A549 (cell line): ENCODE measurements around the gene ACTN2. TPM values are rescaled to one million over a fixed set of nuclear protein-coding genes. Genes with fewer than 3 reads are reported as not detected.

Experiments used
- ATAC-seq, 2 experiments: fragments of 200-7000 bp in 1 of 2; fragments of >200 bp in 1 of 2; cut with Nextera tagmentation in 1 of 2; cut with Tn5 transposase in 1 of 2; 3 replicates each; pipeline versions ENCODE4 v1.8.0 to v1.9.1; 2018 to 2020; ENCODE audit warnings: mild to moderate bottlenecking in 1 of 2, moderate library complexity in 1 of 2
- CTCF ChIA-PET: fragments of 300-600 bp; sonication (Branson Sonifier 250); formaldehyde crosslinking; extraction: SDS; loops from one replicate; lab custom pipeline; 2021; ENCODE audit warnings: antibody characterized with exemption, inconsistent platforms; lab: Yijun Ruan, JAX
- POLR2A ChIA-PET: fragments of 350-600 bp; formaldehyde crosslinking; extraction: SDS; loops from one replicate; lab custom pipeline; 2021; ENCODE audit warnings: antibody characterized with exemption, inconsistent platforms; lab: Yijun Ruan, JAX
- DNase-seq, 2 experiments: peaks; one replicate each; pipeline versions ENCODE4 v3.0.0 to v3.0.0-alpha.2; 2011 to 2016; ENCODE audit warnings: low read depth in 1 of 2, low spot score in 1 of 2
- FAIRE-seq: peaks from 2 replicates; lab custom pipeline; 2011; peaks lifted over from hg19 to GRCh38; lab: Jason Lieb, UNC
- H3K27ac ChIP-seq, 2 experiments: fragments of >200 bp; sonication (Bioruptor Twin); formaldehyde crosslinking; 3 replicates each; pipeline ENCODE4 v1.5.1; 2016 to 2017
- H3K4me1 ChIP-seq: fragments of >200 bp; sonication (Bioruptor Twin); formaldehyde crosslinking; 3 replicates; pipeline ENCODE4 v1.6.1; 2016
- H3K4me2 ChIP-seq: fragments of >200 bp; sonication (Bioruptor Twin); formaldehyde crosslinking; 3 replicates; pipeline ENCODE4 v1.6.1; 2016
- H3K4me3 ChIP-seq: fragments of >200 bp; sonication (Bioruptor Twin); formaldehyde crosslinking; 3 replicates; pipeline ENCODE4 v1.5.1; 2016
- H3K9me3 ChIP-seq: fragments of >200 bp; sonication (Bioruptor Twin); formaldehyde crosslinking; 3 replicates; pipeline ENCODE4 v1.6.1; 2016
- CBX2 ChIP-seq: fragments of 200-600 bp; sonication (generic); IDR thresholded peaks from 2 replicates; pipeline ENCODE4 v1.6.1; 2016; ENCODE audit warnings: low read depth, mild to moderate bottlenecking, borderline replicate concordance
- CBX8 ChIP-seq: fragments of 200-600 bp; sonication (generic); IDR thresholded peaks from 2 replicates; pipeline ENCODE4 v1.6.1; 2016
- CHD2 ChIP-seq: fragments of 150-350 bp; IDR thresholded peaks from 2 replicates; pipeline ENCODE4 v1.6.1; 2014; ENCODE audit warnings: low read length; ENCODE audit not compliant: partially characterized antibody
- ESRRA ChIP-seq: fragments of 150-350 bp; IDR thresholded peaks from 2 replicates; pipeline ENCODE4 v1.6.1; 2014; ENCODE audit warnings: mild to moderate bottlenecking, low read length, borderline replicate concordance
- HOXB13 ChIP-seq: fragments of 250-450 bp; sonication (Bioruptor Pico); IDR thresholded peaks from 2 replicates; pipeline ENCODE4 v1.5.0; 2020; ENCODE audit warnings: low read depth, mild to moderate bottlenecking, moderate library complexity
- HOXB5 ChIP-seq: fragments of 250-450 bp; sonication (Bioruptor Pico); IDR thresholded peaks from 2 replicates; pipeline ENCODE4 v1.5.0; 2020; ENCODE audit warnings: mild to moderate bottlenecking, moderate library complexity
- JUNB ChIP-seq: fragments of >200 bp; sonication (Bioruptor Twin); formaldehyde crosslinking; IDR thresholded peaks from 2 replicates; pipeline ENCODE4 v1.6.1; 2016
- MAFK ChIP-seq: fragments of 450-650 bp; IDR thresholded peaks from 2 replicates; pipeline ENCODE4 v1.6.1; 2014; ENCODE audit not compliant: partially characterized antibody
- NR3C1 ChIP-seq: fragments of >200 bp; sonication (Bioruptor Twin); formaldehyde crosslinking; IDR thresholded peaks from 3 replicates; pipeline ENCODE4 v1.6.1; 2017
- PBX3 ChIP-seq: IDR thresholded peaks from 2 replicates; pipeline ENCODE4 v1.6.1; 2012
- PHF8 ChIP-seq: fragments of 200-600 bp; sonication (generic); IDR thresholded peaks from 2 replicates; pipeline ENCODE4 v1.6.1; 2016; ENCODE audit warnings: low read depth, mild to moderate bottlenecking, antibody characterized with exemption, moderate library complexity, borderline replicate concordance
- POLR2A ChIP-seq: IDR thresholded peaks from 2 replicates; pipeline ENCODE4 v1.6.1; 2012; ENCODE audit warnings: mild to moderate bottlenecking, low read length
- POLR2AphosphoS2 ChIP-seq: conservative IDR thresholded peaks from 2 replicates; pipeline ENCODE4 v1.6.1; 2012; ENCODE audit warnings: low read length, improper control_type of control experiment, inconsistent platforms
- REST ChIP-seq: fragments of 200-600 bp; sonication (generic); IDR thresholded peaks from 2 replicates; pipeline ENCODE4 v1.6.1; 2016; ENCODE audit warnings: antibody characterized with exemption, mild to moderate bottlenecking, moderate library complexity
- SREBF2 ChIP-seq: fragments of 450-650 bp; IDR thresholded peaks from 2 replicates; pipeline ENCODE4 v1.6.1; 2014; ENCODE audit warnings: mild to moderate bottlenecking, moderate library complexity
- ZC3H11A ChIP-seq: fragments of 450-650 bp; IDR thresholded peaks from 2 replicates; pipeline ENCODE4 v1.6.1; 2014; ENCODE audit warnings: antibody characterized with exemption, mild to moderate bottlenecking
- ZFP36 ChIP-seq: fragments of 450-650 bp; IDR thresholded peaks from 2 replicates; pipeline ENCODE4 v1.6.1; 2014; ENCODE audit warnings: borderline replicate concordance; ENCODE audit not compliant: partially characterized antibody
- ZNF302 ChIP-seq: fragments of 250-450 bp; sonication (Bioruptor Pico); IDR thresholded peaks from 2 replicates; pipeline ENCODE4 v1.9.0; 2021; ENCODE audit warnings: inconsistent platforms, mild to moderate bottlenecking, moderate library complexity
- WGBS: methylation state at CpG from one replicate; pipeline ENCODE4 v1.1.6; 2017; ENCODE audit errors: missing lambda C conversion rate; 5-methylcytosine and 5-hydroxymethylcytosine counted together
- polyA minus RNA-seq: library from RNA; depleted of rRNA, polyadenylated mRNA; stranded (reverse); fragments of >200 nt; gene quantifications from 2 replicates; pipeline ENCODE4 v1.2.3, GENCODE V29; 2011; rRNA and poly(A)+ RNA removed
- polyA plus RNA-seq, 4 experiments: library from polyadenylated mRNA; depleted of rRNA in 3 of 4; stranded (reverse); fragments of >200 nt; fragmentation: RNase III in 1 of 4; extraction: RNeasy Plus Mini Kit Qiagen cat#74134 plus additional on column Dnase treatment in 1 of 4; gene quantifications; 2 replicates in 3 of 4; 3 replicates in 1 of 4; pipeline ENCODE4 v1.2.3, GENCODE V29; 2011 to 2017
- TF ChIP-seq, protein P1 (sequence below): IDR thresholded peaks from 2 replicates; pipeline ENCODE4 v1.6.1; 2012; ENCODE audit warnings: low read depth, borderline replicate concordance
- TF ChIP-seq, protein P2 (sequence below): IDR thresholded peaks from 2 replicates; pipeline ENCODE4 v1.6.1; 2012

Gene ACTN2
- polyA plus RNA-seq (2011; rRNA removed) (not detected in 2 replicates), polyA plus RNA-seq (2017; fragmentation: RNase III; extraction: RNeasy Plus Mini Kit Qiagen cat#74134 plus additional on column Dnase treatment) (not detected in 3 replicates), polyA minus RNA-seq (not detected in 2 replicates)
- polyA plus RNA-seq (2012; cell fraction: cytosol; rRNA removed): 0.01 TPM in 1 of 2 replicates, not detected in the other
- 0.02 and 0.05 TPM in 2 replicates for polyA plus RNA-seq (2012; cell fraction: nucleus; rRNA removed)

DNA sequence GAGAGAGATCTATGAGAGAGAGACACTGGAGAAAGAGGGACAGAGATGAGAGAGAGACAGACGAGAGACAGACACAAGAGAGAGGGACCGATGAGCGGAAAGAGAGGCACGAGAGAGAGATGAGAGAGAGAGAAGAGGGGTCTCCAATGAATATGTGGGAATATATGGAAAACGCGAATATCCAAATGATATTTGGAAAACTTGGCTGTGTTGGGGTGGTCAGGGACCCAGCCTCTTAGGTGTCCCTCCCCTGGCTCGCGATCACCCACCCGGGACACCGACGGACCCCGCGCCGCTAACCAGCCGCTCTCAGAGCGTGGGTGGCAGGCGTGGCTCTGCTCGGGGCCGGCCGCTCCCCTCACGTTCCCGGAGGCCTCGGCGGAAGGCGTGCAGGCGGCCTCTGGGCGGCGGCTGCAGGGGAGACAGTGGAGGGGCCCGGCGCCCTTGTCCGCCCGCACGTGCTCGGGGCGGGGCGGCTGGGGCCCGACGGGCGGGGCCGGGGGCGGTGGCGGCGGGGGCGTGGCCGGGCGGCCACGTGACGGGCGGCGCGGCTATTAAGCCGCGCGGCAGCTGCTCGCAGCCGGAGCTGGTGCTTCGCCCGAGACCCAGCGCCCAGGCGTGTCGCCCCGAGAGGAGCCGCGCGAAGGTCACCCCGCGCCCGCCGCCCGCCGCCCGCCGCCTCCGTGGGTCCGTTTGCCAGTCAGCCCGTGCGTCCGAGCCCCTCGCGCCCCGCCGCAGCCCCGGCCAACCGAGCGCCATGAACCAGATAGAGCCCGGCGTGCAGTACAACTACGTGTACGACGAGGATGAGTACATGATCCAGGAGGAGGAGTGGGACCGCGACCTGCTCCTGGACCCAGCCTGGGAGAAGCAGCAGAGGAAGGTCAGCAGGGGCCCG lies at the start of gene ACTN2:
Gene ACTN2 (plus strand): TSS at position 583 of the 898 bp plus-strand sequence. CDS start 175 bp downstream, at position 758.
- peak; percentile 71 to 76; a peak in 5 of 6 replicates for ATAC-seq
- no peaks in the 10 kb centered on the region for H3K4me1 ChIP-seq
- peak within 1 kb of the TSS; percentile 44 for H3K4me3 ChIP-seq
- TF ChIP-seq MAFK (no peak), REST (no peak), PBX3 (no peak), CBX8 (no peak), PHF8 (no peak), CBX2 (no peak), SREBF2 (no peak), JUNB (no peak)
- TF ChIP-seq, protein P1, sequence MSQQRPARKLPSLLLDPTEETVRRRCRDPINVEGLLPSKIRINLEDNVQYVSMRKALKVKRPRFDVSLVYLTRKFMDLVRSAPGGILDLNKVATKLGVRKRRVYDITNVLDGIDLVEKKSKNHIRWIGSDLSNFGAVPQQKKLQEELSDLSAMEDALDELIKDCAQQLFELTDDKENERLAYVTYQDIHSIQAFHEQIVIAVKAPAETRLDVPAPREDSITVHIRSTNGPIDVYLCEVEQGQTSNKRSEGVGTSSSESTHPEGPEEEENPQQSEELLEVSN: peak; percentile 43; the same call in 1 of the 2 replicates
- TF ChIP-seq, protein P2, sequence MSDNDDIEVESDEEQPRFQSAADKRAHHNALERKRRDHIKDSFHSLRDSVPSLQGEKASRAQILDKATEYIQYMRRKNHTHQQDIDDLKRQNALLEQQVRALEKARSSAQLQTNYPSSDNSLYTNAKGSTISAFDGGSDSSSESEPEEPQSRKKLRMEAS: peak; percentile 38; the same call in 1 of the 2 replicates
- 51% methylated on average over 25 of the region's 93 CpGs for WGBS
- POLR2A ChIA-PET: no interaction called here
- peak within 1 kb of the TSS in 1 of 2 experiments; percentile 74; a peak in 4 of 6 replicates for H3K27ac ChIP-seq
- peaks cover 6% of the 10 kb centered on the region; the same call in 1 of the 3 replicates for H3K9me3 ChIP-seq
- peak within 1 kb of the TSS; percentile 73 for H3K4me2 ChIP-seq
- FAIRE-seq: no peak
- DNase-seq: peak; percentile 7 to 10
- CTCF ChIA-PET: no interaction called here

- H3K4me2 ChIP-seq: no peak overlapping the region
- H3K9me3 ChIP-seq: no peaks in the 10 kb centered on the region
- ATAC-seq (no peak), FAIRE-seq (no peak), DNase-seq (no peak)
- WGBS: 57% methylated on average over 13 of the region's 13 CpGs
- H3K4me3 ChIP-seq: no peak overlapping the region
- no peak overlapping the region for H3K27ac ChIP-seq
- ChIA-PET CTCF (no interaction called here), POLR2A (no interaction called here)
- TF ChIP-seq ESRRA (no peak), POLR2A (no peak), HOXB13 (CRISPR knock-in tag) (no peak), CBX2 (no peak), SREBF2 (no peak), NR3C1 (no peak), POLR2AphosphoS2 (no peak), ZNF302 (CRISPR knock-in tag) (no peak), ZC3H11A (no peak), JUNB (no peak), CHD2 (no peak), ZFP36 (no peak), HOXB5 (CRISPR knock-in tag) (no peak), PBX3 (no peak)
- TF ChIP-seq, protein P1: no peak
- H3K4me1 ChIP-seq: no peaks in the 10 kb centered on the region
These were observed 47.4 kb upstream of the ACTN2 start for GRCh38 chr1:236638945-236639344.
